Measurements from ENCODE around the gene DISC1. TPM values are rescaled to one million over a fixed set of nuclear protein-coding genes. Genes with fewer than 3 reads are reported as not detected.
"Not testable (repeated sequence)": the region's sequence is repeated elsewhere in the genome, so short reads cannot be mapped to it uniquely, and the experiment has no call there.

The DISC1 gene
- total and polyA plus RNA-seq, 2 experiments from 2014 or later, result 0.43 to 1.2 TPM

- no peaks in the 10 kb centered on the region for H3K4me1 ChIP-seq (ENCODE audit: insufficient read depth)
- H2AFZ ChIP-seq, result no peak overlapping the region
- WGBS, 2 experiments (ENCODE audit: low coverage in 1 of 2, low lambda C conversion rate in 2 of 2, missing lambda C conversion rate in 2 of 2), result 63 to 68% methylated on average over 11 of the region's 11 CpGs
- no peak overlapping the region for H3K9ac ChIP-seq
- H3K79me2 ChIP-seq (ENCODE audit: insufficient read depth), result no peaks in the 10 kb centered on the region
- no peaks in the 10 kb centered on the region for H3K27me3 ChIP-seq (replicated peaks; ENCODE audit: insufficient read depth)
- no peak overlapping the region for H3K27ac ChIP-seq
- no peaks in the 10 kb centered on the region for H3K9me3 ChIP-seq (ENCODE audit: low read depth)
- no peaks in the 10 kb centered on the region for H3K36me3 ChIP-seq (ENCODE audit: low read depth)
- no peaks in the 10 kb centered on the region for H4K20me1 ChIP-seq (ENCODE audit: insufficient read depth)
- in situ Hi-C loops (cut with MboI), result no loop called here
- no peaks in the 10 kb centered on the region for H3K9me2 ChIP-seq (ENCODE audit: insufficient read depth)
- H3K4me2 ChIP-seq (ENCODE audit: unreplicated experiment), result no peak overlapping the region
- no peaks in the 10 kb centered on the region for H3F3A ChIP-seq (ENCODE audit: insufficient read depth)
- TF ChIP-seq EZH2phosphoT487 (IDR thresholded peaks at IDR 0.05; ENCODE audit: insufficient read depth, low read depth) (no peak), EZH2 (IDR thresholded peaks at IDR 0.05; ENCODE audit: insufficient read depth, poor library complexity, severe bottlenecking) (no peak)
- no peak overlapping the region for H3K4me3 ChIP-seq
- DNase-seq, result no peak
Observed at GRCh38 chr1:231591466-231591865, 35.1 kb upstream of the DISC1 start.

GRCh38 chr1:231592809-231593208, 33.8 kb upstream of the DISC1 start:
- Histone ChIP-seq H2AFZ (no peak overlapping the region), H3K27ac (no peak overlapping the region), H3K79me2 (ENCODE audit: insufficient read depth) (no peaks in the 10 kb centered on the region), H3K9me3 (ENCODE audit: low read depth) (no peaks in the 10 kb centered on the region), H3K36me3 (ENCODE audit: low read depth) (no peaks in the 10 kb centered on the region), H3K4me3 (no peak overlapping the region), H3K4me2 (ENCODE audit: unreplicated experiment) (no peak overlapping the region), H4K20me1 (ENCODE audit: insufficient read depth) (no peaks in the 10 kb centered on the region), H3K9ac (no peak overlapping the region), H3K27me3 (replicated peaks; ENCODE audit: insufficient read depth) (no peaks in the 10 kb centered on the region), H3F3A (ENCODE audit: insufficient read depth) (no peaks in the 10 kb centered on the region), H3K9me2 (ENCODE audit: insufficient read depth) (no peaks in the 10 kb centered on the region), H3K4me1 (ENCODE audit: insufficient read depth) (no peaks in the 10 kb centered on the region)
- no peak for DNase-seq
- TF ChIP-seq EZH2phosphoT487 (IDR thresholded peaks at IDR 0.05; ENCODE audit: insufficient read depth, low read depth), result no peak
- WGBS, 2 experiments (ENCODE audit: low coverage in 1 of 2, low lambda C conversion rate in 2 of 2, missing lambda C conversion rate in 2 of 2), result 60 to 65% methylated on average over 1 of the region's 1 CpG
- in situ Hi-C loops (cut with MboI), result no loop called here

GRCh38 chr1:231593264-231593663, 33.3 kb upstream of the DISC1 start:
- H3K27me3 ChIP-seq (replicated peaks; ENCODE audit: insufficient read depth); H3K27ac ChIP-seq; H3K4me2 ChIP-seq (ENCODE audit: unreplicated experiment); H4K20me1 ChIP-seq (ENCODE audit: insufficient read depth); in situ Hi-C loops (cut with MboI); H3K9me3 ChIP-seq (ENCODE audit: low read depth); H3K79me2 ChIP-seq (ENCODE audit: insufficient read depth); H3K4me1 ChIP-seq (ENCODE audit: insufficient read depth); H3K9ac ChIP-seq; H3K9me2 ChIP-seq (ENCODE audit: insufficient read depth); DNase-seq; H2AFZ ChIP-seq; H3K36me3 ChIP-seq (ENCODE audit: low read depth); H3F3A ChIP-seq (ENCODE audit: insufficient read depth); H3K4me3 ChIP-seq: not testable (repeated sequence)
- 82 to 100% methylated on average over 1 of the region's 1 CpG for WGBS, 2 experiments (ENCODE audit: low coverage in 1 of 2, low lambda C conversion rate in 2 of 2, missing lambda C conversion rate in 2 of 2)

- no peaks in the 10 kb centered on the region for H3K9me2 ChIP-seq (ENCODE audit: insufficient read depth)
- 73 to 79% methylated on average over 2 of the region's 2 CpGs for WGBS, 2 experiments (ENCODE audit: low coverage in 1 of 2, low lambda C conversion rate in 2 of 2, missing lambda C conversion rate in 2 of 2)
- no peak overlapping the region for H3K4me3 ChIP-seq
- no peaks in the 10 kb centered on the region for H3K27me3 ChIP-seq (replicated peaks; ENCODE audit: insufficient read depth)
- H2AFZ ChIP-seq, result no peak overlapping the region
- H3K9me3 ChIP-seq (ENCODE audit: low read depth), result no peaks in the 10 kb centered on the region
- H4K20me1 ChIP-seq (ENCODE audit: insufficient read depth), result no peaks in the 10 kb centered on the region
- no peaks in the 10 kb centered on the region for H3K79me2 ChIP-seq (ENCODE audit: insufficient read depth)
- no peak overlapping the region for H3K4me2 ChIP-seq (ENCODE audit: unreplicated experiment)
- no peak overlapping the region for H3K27ac ChIP-seq
- TF ChIP-seq EZH2 (IDR thresholded peaks at IDR 0.05; ENCODE audit: insufficient read depth, poor library complexity, severe bottlenecking) (no peak), EZH2phosphoT487 (IDR thresholded peaks at IDR 0.05; ENCODE audit: insufficient read depth, low read depth) (no peak)
- no peaks in the 10 kb centered on the region for H3K4me1 ChIP-seq (ENCODE audit: insufficient read depth)
- in situ Hi-C loops (cut with MboI), result no loop called here
- H3K36me3 ChIP-seq (ENCODE audit: low read depth), result no peaks in the 10 kb centered on the region
- no peak for DNase-seq
- H3F3A ChIP-seq (ENCODE audit: insufficient read depth), result no peaks in the 10 kb centered on the region
- H3K9ac ChIP-seq, result no peak overlapping the region
Observed at GRCh38 chr1:231594123-231594522, 32.5 kb upstream of the DISC1 start.

GRCh38 chr1:231594749-231595148, 31.8 kb upstream of the DISC1 start:
- Histone ChIP-seq H4K20me1 (ENCODE audit: insufficient read depth) (no peaks in the 10 kb centered on the region), H3K27me3 (replicated peaks; ENCODE audit: insufficient read depth) (no peaks in the 10 kb centered on the region), H3K79me2 (ENCODE audit: insufficient read depth) (no peaks in the 10 kb centered on the region), H3K36me3 (ENCODE audit: low read depth) (no peaks in the 10 kb centered on the region), H3K4me2 (ENCODE audit: unreplicated experiment) (no peak overlapping the region), H3K9me3 (ENCODE audit: low read depth) (no peaks in the 10 kb centered on the region), H3K4me1 (ENCODE audit: insufficient read depth) (no peaks in the 10 kb centered on the region), H3K9ac (no peak overlapping the region), H3F3A (ENCODE audit: insufficient read depth) (peaks cover 2% of the 10 kb centered on the region; the same call in 1 of the 2 replicates), H3K27ac (no peak overlapping the region), H3K9me2 (ENCODE audit: insufficient read depth) (no peaks in the 10 kb centered on the region), H2AFZ (no peak overlapping the region), H3K4me3 (no peak overlapping the region)
- TF ChIP-seq EZH2phosphoT487 (IDR thresholded peaks at IDR 0.05; ENCODE audit: insufficient read depth, low read depth) (no peak), EZH2 (IDR thresholded peaks at IDR 0.05; ENCODE audit: insufficient read depth, poor library complexity, severe bottlenecking) (no peak)
- in situ Hi-C loops (cut with MboI), result no loop called here
- WGBS, 2 experiments (ENCODE audit: low coverage in 1 of 2, low lambda C conversion rate in 2 of 2, missing lambda C conversion rate in 2 of 2), result 74 to 77% methylated on average over 4 of the region's 4 CpGs
- no peak for DNase-seq

All from GM23248 (cell line).